Measurements from ENCODE around the gene NLGN1. TPM values are rescaled to one million over a fixed set of nuclear protein-coding genes. Genes with fewer than 3 reads are reported as not detected.

NLGN1 gene
- total RNA-seq, 3 donors from 2014 or later = 4.4 to 12.3 (median 6.9) TPM

- Histone ChIP-seq H3K27me3 (no peaks in the 10 kb centered on the region), H3K4me1 (no peaks in the 10 kb centered on the region), H3K27ac (no peak overlapping the region), H3K36me3 (no peaks in the 10 kb centered on the region), H3K9me3 (no peaks in the 10 kb centered on the region), H3K4me3 (no peak overlapping the region)
- intact Hi-C loops (cut with DNase I; ENCODE audit: low total_unique reads) = no loop called here
- DNase-seq (ENCODE audit: low spot score in 2 of 2) = no peak
- TF ChIP-seq CTCF (IDR thresholded peaks at IDR 0.05) (no peak), POLR2AphosphoS5 (IDR thresholded peaks at IDR 0.05) (no peak), POLR2A (IDR thresholded peaks at IDR 0.05) (no peak)
Measured at GRCh38 chr3:174199696-174200095, 802.2 kb downstream of the NLGN1 start.

GRCh38 chr3:174202116-174202515 is 804.6 kb downstream of the NLGN1 start:
- H3K4me3 ChIP-seq = no peak overlapping the region
- intact Hi-C loops (cut with DNase I; ENCODE audit: low total_unique reads) = no loop called here
- no peaks in the 10 kb centered on the region for H3K4me1 ChIP-seq
- DNase-seq (ENCODE audit: low spot score in 2 of 2) = no peak
- H3K9me3 ChIP-seq = no peaks in the 10 kb centered on the region
- no peak for TF ChIP-seq POLR2AphosphoS5 (IDR thresholded peaks at IDR 0.05)
- no peak for TF ChIP-seq POLR2A (IDR thresholded peaks at IDR 0.05)
- TF ChIP-seq CTCF (IDR thresholded peaks at IDR 0.05) = no peak
- no peaks in the 10 kb centered on the region for H3K36me3 ChIP-seq
- H3K27ac ChIP-seq = no peak overlapping the region
- H3K27me3 ChIP-seq = no peaks in the 10 kb centered on the region

- Histone ChIP-seq H3K4me1 (no peaks in the 10 kb centered on the region), H3K9me3 (no peaks in the 10 kb centered on the region), H3K27me3 (no peaks in the 10 kb centered on the region), H3K36me3 (no peaks in the 10 kb centered on the region), H3K4me3 (no peak overlapping the region), H3K27ac (no peak overlapping the region)
- intact Hi-C loops (cut with DNase I; ENCODE audit: low total_unique reads) = no loop called here
- DNase-seq (ENCODE audit: low spot score in 2 of 2) = no peak
- TF ChIP-seq POLR2AphosphoS5 (IDR thresholded peaks at IDR 0.05) = no peak
- TF ChIP-seq POLR2A (IDR thresholded peaks at IDR 0.05) = no peak
- no peak for TF ChIP-seq CTCF (IDR thresholded peaks at IDR 0.05)
Measured at GRCh38 chr3:174202561-174202960, 805.0 kb downstream of the NLGN1 start.

- H3K36me3 ChIP-seq = no peaks in the 10 kb centered on the region
- no peaks in the 10 kb centered on the region for H3K9me3 ChIP-seq
- no peaks in the 10 kb centered on the region for H3K4me1 ChIP-seq
- no peak for TF ChIP-seq POLR2A (IDR thresholded peaks at IDR 0.05)
- no peak for TF ChIP-seq POLR2AphosphoS5 (IDR thresholded peaks at IDR 0.05)
- no peak for TF ChIP-seq CTCF (IDR thresholded peaks at IDR 0.05)
- H3K27ac ChIP-seq = no peak overlapping the region
- H3K4me3 ChIP-seq = no peak overlapping the region
- intact Hi-C loops (cut with DNase I; ENCODE audit: low total_unique reads) = no loop called here
- no peak for DNase-seq (ENCODE audit: low spot score in 2 of 2)
- H3K27me3 ChIP-seq = no peaks in the 10 kb centered on the region
Measured at GRCh38 chr3:174204765-174205164, 807.2 kb downstream of the NLGN1 start.

GRCh38 chr3:174206607-174207192 is 809.2 kb downstream of the NLGN1 start:
- DNase-seq (ENCODE audit: low spot score in 2 of 2) = no peak
- intact Hi-C loops (cut with DNase I; ENCODE audit: low total_unique reads) = no loop called here

More at GRCh38 chr3:174206607-174207192, 809.2 kb downstream of the NLGN1 start:
- Histone ChIP-seq H3K4me3 (no peak overlapping the region), H3K4me1 (no peaks in the 10 kb centered on the region), H3K27ac (no peak overlapping the region), H3K36me3 (no peaks in the 10 kb centered on the region), H3K9me3 (no peaks in the 10 kb centered on the region), H3K27me3 (no peaks in the 10 kb centered on the region)
- no peak for TF ChIP-seq POLR2AphosphoS5 (IDR thresholded peaks at IDR 0.05)
- no peak for TF ChIP-seq CTCF (IDR thresholded peaks at IDR 0.05)
- no peak for TF ChIP-seq POLR2A (IDR thresholded peaks at IDR 0.05)
